HG03139 (cell line): ENCODE results near the gene KANK4.
A peak's percentile ranks its signal among the peaks of the same experiment; 100 is the strongest.
"Not testable (repeated sequence)": the region's sequence is repeated elsewhere in the genome, so short reads cannot be mapped to it uniquely, and the experiment has no call there.

Source experiments
- ATAC-seq: cut with Tn5 transposase; IDR thresholded peaks from one replicate; pipeline ENCODE4 v1.9.1; 2021; ENCODE audit not compliant: unreplicated experiment

The KANK4 gene

DNA sequence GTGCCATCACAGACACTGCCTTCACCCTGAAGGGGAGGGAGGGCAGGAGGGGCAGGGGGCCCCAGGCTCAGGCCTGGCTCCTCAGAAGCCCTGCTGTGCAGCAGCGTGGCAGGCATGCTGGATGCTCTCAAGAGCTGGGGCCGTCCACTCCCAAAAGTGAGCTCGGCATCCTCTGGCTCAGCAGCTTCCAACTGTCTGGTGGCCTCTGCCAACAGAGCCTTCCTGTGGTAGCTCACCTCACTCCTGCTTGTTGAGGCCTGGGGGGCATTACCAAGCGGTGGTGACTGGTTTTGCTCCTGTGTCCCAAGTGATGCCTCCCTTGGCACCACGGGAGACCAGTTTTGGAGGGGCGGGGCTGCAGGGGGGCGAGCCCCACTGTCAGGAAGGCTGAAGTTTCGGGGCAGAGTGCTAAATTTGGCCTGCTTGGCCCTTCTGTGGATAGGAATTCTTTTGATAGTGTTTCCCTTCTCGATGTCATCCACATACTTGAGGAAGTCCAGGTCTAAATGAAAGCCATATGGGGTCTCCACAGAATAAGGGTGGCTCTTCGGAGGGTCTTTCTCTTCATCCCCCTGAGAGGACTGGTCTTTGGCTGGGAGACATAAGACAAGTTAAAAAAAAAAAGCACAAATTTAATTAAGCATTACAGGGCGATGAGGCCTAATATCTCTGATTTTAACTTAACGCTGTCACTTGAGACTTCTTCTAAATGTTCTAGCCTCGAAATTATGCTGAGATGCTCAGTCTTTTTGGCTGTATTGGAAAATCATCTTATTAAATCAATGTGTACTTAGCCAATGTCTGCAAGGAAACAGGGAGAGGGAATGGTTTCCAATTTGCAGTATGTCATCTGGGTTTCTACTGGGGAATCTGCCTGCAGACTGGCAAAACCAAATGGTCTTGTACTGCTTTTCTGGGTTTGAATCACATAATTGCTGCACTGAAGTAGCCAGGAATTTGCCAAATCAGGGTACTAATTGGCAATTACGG, 44.4 kb downstream of the KANK4 start:
- ATAC-seq: no peak

DNA sequence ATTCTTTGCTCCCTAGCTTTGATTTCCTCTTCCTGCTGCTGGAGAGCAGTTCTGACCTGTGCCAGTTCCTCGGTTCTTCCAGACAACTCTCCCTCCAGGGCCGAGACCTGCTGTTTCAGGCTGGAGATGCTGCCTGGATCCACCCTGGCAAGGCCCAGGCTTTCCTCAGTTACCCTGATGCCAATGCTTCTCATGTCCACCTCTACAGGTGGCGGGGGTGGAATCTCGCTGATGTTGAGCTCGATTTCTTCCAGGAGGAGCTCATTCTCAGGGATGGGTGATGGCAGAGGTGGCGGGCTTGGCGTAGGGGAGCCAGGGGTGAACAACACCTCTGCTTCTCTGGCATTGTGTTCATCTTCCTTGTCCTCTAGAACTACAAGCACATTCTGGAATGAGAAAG, 45.3 kb downstream of the KANK4 start:
- no peak for ATAC-seq

DNA sequence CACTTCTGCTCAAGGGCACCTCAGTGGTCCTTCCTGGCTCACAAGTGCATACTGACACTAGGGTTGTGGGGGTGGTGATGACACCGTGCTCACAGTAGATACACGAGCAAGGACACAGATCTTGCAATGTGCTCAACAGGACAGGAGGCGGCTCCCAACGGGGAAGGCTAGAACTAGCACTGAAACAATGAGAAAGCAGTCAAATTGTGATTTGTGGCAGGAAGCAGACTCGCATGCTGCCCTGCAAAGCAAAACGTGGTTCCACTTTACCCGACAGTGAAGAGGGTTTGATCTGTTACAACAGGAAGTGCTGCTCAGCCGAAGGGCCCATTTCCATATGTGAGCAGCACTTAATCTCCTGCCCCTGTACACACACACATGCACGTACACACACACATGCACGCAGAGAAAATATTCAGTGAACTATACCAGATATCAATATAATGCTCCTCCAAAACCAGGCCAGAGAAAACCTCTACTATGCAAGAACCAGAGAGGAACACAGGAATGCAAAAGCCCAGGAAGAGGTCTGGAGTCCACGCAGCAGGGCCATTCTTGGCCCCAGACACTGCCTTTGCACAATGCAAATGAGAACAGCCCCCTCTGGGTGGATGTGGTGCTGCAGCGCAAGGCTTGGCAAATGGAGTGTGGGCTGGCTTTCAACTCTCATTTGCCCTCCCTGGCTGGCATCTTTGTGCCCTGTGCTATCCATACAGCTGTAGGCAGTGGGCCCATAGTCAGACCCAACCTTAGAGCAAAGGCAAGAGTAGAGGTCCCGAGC, 47.1 kb downstream of the KANK4 start:
- ATAC-seq: peak; percentile 86

DNA sequence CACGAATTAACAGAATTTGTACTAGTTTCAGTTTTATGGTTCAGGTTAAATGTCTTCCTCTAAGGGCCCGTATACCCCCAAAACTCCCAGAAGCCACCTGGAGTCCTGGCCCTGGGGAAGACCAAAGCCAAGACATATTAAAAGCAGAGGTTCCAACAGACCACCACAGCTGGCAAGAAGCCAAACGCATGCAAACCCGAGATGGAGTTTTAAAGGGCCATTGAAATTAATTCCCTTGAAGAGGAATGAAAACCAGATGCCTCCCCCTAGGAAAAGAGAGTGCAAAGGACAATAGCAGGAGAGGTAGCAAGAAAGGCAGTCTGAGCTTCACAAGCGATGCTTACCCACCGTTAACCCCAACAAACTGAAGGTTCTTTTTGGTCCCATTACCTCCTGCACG, 48.1 kb downstream of the KANK4 start:
- no peak for ATAC-seq

DNA sequence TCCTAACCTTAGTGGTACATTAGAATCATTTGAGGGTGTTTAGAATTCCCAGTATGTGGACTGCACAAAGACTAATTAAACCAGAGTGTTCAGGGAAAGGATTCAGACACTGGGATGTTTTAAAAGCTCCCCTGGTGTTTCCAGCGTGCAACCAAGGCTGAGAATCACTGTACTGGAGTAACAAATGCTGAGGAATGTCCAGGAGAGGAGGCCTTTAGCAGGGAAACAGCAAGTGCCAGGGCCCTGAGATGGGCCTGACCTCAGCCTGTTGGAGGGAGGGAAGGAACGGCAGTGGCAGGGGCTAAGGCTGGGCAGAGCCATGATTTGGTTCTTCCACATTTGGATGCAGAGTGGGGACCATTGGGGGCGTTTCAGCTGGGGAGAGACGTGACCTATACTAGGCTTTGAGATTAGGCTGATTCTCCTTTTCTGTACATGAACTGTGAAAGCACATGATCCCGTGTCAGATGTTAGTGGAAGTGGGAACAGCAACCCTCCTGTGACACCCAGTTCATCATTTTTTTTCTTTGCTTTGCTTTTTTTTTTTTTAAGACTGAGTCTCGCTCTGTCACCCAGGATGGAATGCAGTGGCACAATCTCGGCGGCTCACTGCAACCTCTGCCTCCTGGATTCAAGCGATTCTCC, 49.3 kb downstream of the KANK4 start:
- ATAC-seq: no peak

DNA sequence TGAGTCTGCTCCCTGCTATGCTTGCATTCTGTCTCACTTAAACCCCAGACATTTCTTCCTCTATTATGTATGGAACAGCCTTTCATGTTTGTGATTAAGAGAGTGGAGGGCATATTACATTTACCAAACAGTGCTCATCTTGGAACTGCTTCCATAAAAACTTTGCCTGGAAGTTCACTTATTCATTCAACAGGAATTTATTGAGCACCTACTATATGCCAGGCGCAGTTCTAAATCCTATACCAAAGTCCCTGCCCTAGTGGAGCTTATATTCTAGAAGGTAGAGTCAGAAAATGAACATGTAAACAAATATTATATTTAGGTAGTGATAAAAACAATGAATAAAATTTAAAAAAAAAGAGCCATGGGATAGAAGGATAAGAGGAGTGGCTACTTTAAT, 49.8 kb downstream of the KANK4 start:
- ATAC-seq: no peak

DNA sequence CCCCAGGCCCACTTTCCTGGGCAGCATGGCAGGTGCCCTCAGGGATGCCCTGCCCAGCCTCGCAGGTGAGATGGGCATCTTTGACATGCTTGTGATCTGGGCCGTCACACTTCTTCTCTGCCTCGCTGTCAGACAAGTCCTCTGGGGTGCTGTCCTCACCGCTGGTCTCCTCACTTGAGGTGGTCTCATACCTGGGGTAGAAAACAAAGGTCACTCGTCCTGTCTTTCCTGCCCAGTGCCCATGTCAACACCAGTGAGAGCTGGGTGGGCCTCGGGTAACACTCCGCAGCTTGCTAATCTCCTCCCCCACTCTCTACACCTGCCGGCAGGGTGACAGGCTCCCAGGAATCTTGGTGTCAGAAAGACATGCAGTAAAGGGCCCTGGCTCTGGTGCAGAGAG, 50.9 kb downstream of the KANK4 start:
- ATAC-seq: no peak

DNA sequence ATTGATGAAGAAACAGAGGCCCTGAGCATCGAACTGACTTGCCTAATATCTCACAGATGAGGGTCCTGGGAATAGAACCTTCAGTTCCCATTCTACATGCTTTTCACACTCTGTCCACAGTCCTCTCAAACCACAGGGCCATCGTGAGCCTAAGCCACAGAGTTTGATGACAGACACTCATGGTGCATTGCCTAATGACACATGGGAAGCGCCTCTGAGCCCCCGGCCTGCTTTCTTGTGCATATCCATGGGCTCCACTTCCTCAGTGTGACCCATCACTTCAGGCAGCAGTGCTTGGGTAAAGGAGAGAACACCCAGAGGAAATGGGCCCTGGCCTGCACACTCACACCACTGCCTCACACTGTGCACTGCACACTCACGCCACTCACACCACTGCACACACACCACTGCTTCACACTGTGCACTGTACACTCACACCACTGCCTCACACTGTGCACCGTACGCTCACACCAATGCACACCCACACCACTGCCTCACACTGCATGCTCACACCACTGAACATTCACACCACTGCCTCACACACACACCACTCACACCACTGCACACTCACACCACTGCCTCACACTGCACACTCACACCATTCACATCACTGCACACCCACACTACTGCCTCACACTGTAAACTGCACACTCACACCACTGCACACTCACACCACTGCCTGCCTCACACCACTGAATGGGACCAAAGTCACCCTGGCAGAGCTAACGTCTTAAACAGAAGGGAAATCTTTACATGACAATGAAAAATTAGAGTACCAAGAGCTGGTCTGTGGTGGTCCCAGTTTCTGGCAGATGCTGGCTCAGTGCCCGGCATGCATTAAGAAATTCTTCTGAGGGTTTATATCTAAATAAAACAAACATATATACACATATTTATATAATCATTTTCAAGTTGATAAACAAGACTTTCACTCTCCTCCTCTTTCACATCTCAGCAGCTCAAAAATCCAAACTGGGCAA, 53.0 kb downstream of the KANK4 start:
- ATAC-seq: no peak

DNA sequence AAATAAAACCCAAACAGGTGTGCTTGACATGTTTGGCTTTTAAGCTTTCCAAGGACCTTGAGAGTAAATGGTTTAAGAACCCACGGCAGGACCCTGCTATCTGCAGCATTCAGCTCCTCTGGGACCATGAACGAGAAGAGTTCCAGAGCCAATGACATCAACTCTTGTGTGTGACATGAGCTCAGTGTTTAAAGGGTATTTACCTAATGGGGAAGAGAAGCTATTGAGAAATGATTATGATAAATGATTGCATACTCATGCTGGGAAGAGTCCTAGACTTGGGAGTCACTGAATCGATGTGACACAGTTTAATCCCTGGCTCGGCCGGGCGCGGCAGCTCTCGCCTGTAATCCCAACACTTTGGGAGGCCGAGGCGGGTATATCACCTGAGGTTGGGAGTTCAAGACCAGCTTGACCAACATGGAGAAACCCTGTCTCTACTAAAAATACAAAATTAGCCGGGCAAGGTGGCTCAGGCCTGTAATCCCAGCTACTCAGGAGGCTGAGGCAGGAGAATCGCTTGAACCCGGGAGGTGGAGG, 55.4 kb downstream of the KANK4 start:
- no peak for ATAC-seq

DNA sequence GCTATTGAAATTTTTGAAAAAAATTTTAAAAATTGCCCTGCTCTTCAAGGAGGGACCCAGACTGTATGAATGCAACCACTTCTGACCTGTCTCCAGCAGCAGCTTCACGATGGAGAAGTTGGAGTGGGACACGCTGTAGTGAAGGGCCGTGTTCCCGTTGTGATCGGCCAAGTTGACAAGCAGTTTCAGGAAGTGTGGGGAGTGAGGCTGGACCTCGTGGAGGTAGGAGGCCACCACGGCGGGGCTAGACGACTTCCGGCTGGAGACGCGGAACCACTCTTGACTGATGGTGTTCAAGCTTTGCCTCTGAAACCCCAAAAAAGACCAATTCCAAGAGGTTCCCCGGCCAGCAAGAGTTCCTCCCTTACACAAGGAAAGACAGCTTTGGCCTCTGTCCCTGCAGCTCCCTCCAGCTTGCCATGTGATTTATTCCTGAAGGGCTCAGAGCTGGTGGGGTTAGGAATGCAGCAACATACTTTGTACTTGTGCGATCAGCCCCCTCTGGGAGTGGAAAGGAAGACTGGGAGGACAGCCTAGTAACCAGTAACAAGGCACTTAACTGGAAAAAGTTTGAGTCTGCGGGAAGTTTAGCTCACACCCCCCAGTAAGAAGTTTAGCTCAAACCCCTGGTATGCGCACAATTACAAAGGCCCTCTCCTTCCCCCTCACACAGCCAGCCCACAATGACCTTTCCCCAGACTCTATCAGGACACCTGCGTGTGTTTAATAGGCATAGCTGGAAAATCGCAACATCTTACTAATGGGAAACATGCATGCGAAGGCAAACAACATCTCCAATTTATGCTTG, 56.0 kb downstream of the KANK4 start:
- no peak for ATAC-seq

DNA sequence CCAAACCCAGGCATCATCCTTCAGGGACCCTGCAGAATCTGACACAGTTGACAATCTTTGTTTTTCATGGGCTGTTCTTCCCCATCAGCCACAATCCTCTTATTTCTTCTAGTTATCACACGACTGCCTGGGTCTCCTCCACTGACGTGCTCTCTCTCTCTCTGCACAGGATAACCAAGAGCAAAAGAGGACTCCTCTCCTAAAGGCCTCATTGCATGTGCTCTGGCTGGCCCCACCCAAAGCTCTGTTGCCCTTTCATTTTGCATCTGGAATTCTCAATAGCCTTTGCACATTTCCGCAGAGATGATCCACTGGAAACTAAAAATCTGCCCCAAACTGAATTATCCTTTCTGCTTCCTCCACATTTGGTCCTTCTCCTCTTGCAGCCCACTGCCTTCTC, 58.5 kb downstream of the KANK4 start:
- no peak for ATAC-seq

DNA sequence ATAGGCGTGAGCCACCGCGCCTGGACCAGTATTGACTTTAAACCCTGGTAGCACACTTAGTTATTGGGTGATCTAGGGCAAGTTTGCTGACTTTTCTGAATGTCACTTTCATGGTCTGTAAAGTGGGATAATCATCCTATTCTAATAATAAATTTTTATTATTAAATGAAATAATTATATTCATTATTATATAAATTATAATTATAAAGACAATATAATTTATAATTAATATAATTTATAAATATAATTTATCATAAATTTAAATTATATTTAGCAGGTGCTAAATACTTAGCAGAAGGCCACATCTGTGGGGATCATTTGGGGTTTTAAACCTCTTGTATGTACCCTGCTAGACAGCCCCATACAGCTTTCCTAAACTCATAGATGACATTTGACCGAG, 59.7 kb downstream of the KANK4 start:
- no peak for ATAC-seq

DNA sequence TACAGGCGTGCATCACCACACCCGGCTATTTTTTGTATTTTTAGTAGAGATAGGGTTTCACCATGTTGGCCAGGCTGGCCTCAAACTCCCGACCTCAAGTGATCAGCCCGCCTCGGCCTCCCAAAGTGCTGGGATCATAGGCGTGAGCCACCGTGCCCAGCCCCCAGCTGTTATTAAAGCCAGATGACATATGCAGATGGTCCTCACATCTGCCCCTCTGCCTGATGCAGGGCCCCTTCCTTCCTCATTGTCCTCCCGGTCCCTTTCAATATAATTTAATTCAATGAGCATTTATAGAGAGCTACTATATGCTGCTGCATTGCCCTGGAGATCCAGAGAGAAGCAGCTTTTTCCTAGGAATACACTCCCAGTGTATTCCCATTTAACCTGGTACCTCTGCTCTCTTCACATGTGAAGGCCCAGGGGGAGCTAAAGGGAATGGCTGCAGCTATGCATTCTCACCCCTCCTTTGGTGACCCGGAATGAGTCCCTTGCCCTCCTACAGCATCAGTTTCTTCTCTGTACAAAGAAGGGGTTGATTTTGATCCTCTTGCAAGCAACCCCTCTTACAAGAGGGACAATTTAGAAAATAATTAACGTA, 69.0 kb downstream of the KANK4 start:
- ATAC-seq: no peak

DNA sequence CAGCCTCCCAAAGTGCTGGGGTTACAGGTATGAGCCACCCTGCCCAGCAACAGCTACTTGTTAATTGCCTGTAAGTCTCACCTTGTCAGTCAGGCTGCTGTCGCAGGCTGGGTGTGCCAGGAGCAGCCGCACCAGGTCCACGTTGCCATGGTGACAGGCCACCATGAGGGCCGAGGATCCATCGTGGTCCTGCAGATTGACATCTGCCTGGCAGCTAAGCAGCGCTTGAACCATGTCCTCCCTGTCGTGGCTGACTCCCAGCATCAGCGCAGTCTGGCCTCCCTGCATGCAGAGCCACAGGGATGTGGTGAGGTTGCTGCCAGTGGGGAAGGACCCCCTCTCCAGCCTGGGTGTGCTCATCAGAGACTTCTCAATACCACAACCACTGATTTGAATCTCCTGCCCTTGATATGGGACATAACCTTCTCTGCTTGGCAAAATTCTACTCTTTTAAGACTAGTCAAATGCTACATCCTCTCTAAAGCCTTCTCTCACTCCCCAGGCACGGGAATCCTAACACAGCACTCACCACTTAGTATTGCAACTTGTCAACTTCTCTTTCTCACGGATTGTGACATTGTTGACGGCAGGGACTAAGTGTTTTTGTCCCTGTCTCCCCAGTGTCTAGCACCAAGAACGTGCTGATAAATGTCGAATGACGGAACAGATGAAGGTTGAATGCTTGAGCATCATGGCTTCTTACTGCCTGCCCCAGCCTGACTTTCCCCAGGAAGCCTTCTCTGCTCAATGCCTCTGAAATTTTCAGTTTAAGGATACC, 71.7 kb downstream of the KANK4 start:
- no peak for ATAC-seq

DNA sequence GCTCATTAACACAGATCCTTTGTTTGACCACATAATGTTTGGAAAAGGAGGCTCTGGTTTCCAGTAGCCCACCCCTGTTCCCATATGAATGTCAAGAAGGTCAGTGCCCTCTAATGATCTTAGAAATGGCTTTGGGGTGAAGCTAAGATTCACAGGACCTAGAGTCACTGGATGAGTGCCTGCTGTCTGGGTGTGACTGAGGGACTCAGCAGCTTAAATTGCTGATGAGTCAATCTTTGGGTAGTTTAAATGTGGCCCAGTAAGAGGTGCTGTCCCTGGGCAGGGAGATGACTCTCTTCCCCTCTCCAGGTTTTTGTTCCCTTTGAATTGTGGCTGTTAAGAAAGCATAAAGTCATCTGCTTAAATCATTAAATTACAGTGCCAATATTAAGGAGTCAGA, 74.0 kb downstream of the KANK4 start:
- ATAC-seq: no peak

DNA sequence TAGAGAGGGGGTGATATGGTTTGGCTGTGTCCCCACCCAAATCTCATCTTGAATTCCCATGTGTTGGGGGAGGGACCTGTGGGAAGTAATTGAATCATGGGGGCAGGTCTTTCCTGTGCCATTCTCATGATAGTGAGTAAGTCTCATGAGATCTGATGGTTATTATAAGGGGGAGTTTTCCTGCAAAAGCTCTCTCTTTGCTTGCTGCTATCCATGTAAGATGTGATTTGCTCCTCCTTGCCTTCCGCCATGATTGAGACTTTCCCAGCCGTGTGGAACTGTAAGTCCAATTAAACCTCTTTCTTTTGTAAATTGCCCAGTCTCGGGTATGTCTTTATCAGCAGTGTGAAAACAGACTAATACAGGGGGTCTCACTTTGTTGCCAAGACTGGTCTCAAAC, 74.9 kb downstream of the KANK4 start:
- ATAC-seq: not testable (repeated sequence)

DNA sequence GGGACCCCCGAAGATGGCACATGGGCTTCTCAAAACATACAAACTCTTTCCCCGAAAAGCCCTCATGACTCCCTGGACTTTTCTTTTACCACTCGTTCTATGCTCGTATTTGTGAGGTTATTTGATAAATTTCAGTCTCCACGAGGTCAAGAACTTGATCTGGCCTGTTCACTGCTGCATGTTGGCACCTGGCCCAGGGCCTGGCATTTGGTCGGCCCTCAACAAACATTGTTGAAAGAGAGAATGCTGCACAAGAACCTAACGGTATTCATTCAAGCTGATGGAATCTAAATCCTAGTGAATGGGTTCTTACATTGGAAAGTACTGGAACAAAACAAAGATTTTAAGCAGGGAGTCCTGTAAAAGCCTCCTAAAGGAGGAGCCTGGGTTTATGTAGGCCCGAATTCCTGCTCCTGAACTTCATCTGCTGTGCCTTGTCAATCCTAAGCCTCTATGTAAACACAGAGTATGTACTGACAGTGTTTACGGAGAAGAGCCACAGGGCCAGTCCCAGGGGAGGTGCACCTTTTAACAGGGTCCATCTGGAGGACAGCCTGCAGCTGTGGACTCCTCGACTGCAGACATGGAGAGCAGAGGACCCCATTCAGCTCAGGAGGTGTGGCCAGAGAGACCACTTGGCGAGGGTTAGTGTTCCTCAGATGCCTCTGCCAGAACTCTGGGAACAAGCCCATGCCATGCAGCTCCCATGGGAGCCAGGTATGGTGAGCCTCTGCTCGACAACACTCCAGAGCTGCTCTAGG, 77.7 kb downstream of the KANK4 start:
- no peak for ATAC-seq
